HEK293T (cell line): ENCODE data around the gene TNFRSF9.

Experiments
- BHLHE40 ChIP-seq: fragments of 450-650 bp; IDR thresholded peaks from 2 replicates; pipeline ENCODE4 v1.6.1; 2016; ENCODE audit warnings: mild to moderate bottlenecking, moderate library complexity, borderline replicate concordance
- HDGF ChIP-seq: fragments of 450-650 bp; IDR thresholded peaks from 2 replicates; pipeline ENCODE4 v1.6.1; 2017; ENCODE audit warnings: antibody characterized with exemption, borderline replicate concordance
- LEF1 ChIP-seq: fragments of 450-650 bp; IDR thresholded peaks from 2 replicates; pipeline ENCODE4 v1.6.1; 2017; ENCODE audit warnings: mild to moderate bottlenecking, borderline replicate concordance
- SUZ12 ChIP-seq: fragments of 450-650 bp; IDR thresholded peaks from 2 replicates; pipeline ENCODE4 v1.6.1; 2016; ENCODE audit warnings: mild to moderate bottlenecking
- ZNF384 ChIP-seq: fragments of 450-650 bp; IDR thresholded peaks from 2 replicates; pipeline ENCODE4 v1.6.1; 2016

DNA sequence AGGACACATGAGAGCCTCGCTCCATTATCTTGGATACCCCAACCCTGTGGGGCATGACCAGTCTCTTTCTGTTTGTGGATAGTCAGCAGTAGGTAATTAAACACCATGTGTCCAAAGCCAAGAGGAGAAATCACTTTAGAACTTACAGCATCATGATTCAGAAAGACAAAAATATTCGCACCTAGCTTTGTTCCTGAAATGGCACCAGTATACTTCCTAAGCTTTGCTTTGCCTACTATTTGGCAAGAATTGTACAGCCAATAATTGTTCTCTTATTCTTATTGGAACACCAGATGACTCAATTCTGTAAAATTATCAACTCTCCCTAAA, 24.2 kb downstream of the TNFRSF9 start:
- TF ChIP-seq ZNF384 (no peak), BHLHE40 (no peak), HDGF (no peak), LEF1 (no peak), SUZ12 (no peak)
